Ovary (tissue), 3 donors: Measurements from ENCODE around the gene JAK1.
"Not testable (repeated sequence)": the region's sequence is repeated elsewhere in the genome, so short reads cannot be mapped to it uniquely, and the experiment has no call there.

Experiments
- POLR2A ChIP-seq: fragments of 450-650 bp; IDR thresholded peaks from one replicate; pipeline ENCODE4 v1.6.1; 2017; ENCODE audit warnings: antibody characterized with exemption, mild to moderate bottlenecking, moderate library complexity
- TF ChIP-seq, protein P1 (sequence below), 3 donors: fragments of 450-650 bp in 2 of 3; fragments of 200-600 bp in 1 of 3; IDR thresholded peaks; one replicate each; pipeline versions ENCODE4 v1.5.1 to v1.8.0; 2016 to 2022; ENCODE audit warnings: antibody characterized with exemption in 3 of 3, mild to moderate bottlenecking in 1 of 3
- donor health status: DM: no; HTN: no; CAD: no.

- TF ChIP-seq, protein P1, sequence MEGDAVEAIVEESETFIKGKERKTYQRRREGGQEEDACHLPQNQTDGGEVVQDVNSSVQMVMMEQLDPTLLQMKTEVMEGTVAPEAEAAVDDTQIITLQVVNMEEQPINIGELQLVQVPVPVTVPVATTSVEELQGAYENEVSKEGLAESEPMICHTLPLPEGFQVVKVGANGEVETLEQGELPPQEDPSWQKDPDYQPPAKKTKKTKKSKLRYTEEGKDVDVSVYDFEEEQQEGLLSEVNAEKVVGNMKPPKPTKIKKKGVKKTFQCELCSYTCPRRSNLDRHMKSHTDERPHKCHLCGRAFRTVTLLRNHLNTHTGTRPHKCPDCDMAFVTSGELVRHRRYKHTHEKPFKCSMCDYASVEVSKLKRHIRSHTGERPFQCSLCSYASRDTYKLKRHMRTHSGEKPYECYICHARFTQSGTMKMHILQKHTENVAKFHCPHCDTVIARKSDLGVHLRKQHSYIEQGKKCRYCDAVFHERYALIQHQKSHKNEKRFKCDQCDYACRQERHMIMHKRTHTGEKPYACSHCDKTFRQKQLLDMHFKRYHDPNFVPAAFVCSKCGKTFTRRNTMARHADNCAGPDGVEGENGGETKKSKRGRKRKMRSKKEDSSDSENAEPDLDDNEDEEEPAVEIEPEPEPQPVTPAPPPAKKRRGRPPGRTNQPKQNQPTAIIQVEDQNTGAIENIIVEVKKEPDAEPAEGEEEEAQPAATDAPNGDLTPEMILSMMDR (IDR thresholded peaks at IDR 0.05): not testable (repeated sequence)
- TF ChIP-seq POLR2A: not testable (repeated sequence)
These were observed 35.7 kb downstream of the JAK1 start for GRCh38 chr1:64930640-64931039.
